Measurements from ENCODE around the gene LGR4. TPM values are rescaled to one million over a fixed set of nuclear protein-coding genes. Genes with fewer than 3 reads are reported as not detected.

The LGR4 gene
- total RNA-seq, 1 donor from 2014 or later: 3.0 TPM

DNA sequence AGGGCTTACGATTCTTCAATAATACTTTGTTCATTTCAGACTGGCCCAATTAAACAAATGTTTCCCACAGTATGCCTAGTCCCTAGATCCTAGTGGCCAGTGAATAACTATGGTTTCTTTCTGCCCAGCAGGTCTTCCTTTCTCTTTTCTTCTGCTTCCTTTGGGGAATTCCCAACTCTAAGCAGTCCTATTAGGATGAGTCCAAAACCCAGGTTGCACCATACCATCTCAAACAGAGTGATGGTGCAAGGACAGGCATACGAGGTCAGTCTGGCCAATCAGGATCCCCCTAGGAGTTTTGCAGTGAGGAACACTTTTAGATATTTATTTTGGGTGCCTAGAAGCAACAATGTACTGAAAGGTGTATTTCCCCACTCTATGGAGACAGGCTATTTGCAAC lies 68.2 kb downstream of the LGR4 start:
- ATAC-seq (ENCODE audit: low read depth) (no peak), DNase-seq (no peak)
- Mint-ChIP-seq H3K27ac (no peak overlapping the region), H3K36me3 (ENCODE audit: low read depth) (no peaks in the 10 kb centered on the region), H3K4me1 (no peaks in the 10 kb centered on the region), H3K27me3 (no peaks in the 10 kb centered on the region), H3K4me3 (no peak overlapping the region), H3K9me3 (no peaks in the 10 kb centered on the region)
- CTCF ChIA-PET: interaction anchor here (0.6 kb wide), 1 partner anchor 223 kb away, joined by 4 read pairs; no protein-coding TSS in a partner anchor
- POLR2A ChIA-PET: interaction anchor here (0.7 kb wide), 1 partner anchor 53 kb away, joined by 3 read pairs; no protein-coding TSS in a partner anchor
- TF ChIP-seq, protein P1, sequence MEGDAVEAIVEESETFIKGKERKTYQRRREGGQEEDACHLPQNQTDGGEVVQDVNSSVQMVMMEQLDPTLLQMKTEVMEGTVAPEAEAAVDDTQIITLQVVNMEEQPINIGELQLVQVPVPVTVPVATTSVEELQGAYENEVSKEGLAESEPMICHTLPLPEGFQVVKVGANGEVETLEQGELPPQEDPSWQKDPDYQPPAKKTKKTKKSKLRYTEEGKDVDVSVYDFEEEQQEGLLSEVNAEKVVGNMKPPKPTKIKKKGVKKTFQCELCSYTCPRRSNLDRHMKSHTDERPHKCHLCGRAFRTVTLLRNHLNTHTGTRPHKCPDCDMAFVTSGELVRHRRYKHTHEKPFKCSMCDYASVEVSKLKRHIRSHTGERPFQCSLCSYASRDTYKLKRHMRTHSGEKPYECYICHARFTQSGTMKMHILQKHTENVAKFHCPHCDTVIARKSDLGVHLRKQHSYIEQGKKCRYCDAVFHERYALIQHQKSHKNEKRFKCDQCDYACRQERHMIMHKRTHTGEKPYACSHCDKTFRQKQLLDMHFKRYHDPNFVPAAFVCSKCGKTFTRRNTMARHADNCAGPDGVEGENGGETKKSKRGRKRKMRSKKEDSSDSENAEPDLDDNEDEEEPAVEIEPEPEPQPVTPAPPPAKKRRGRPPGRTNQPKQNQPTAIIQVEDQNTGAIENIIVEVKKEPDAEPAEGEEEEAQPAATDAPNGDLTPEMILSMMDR (IDR thresholded peaks at IDR 0.05): no peak
- intact Hi-C loops (cut with micrococcal nuclease): no loop called here

DNA sequence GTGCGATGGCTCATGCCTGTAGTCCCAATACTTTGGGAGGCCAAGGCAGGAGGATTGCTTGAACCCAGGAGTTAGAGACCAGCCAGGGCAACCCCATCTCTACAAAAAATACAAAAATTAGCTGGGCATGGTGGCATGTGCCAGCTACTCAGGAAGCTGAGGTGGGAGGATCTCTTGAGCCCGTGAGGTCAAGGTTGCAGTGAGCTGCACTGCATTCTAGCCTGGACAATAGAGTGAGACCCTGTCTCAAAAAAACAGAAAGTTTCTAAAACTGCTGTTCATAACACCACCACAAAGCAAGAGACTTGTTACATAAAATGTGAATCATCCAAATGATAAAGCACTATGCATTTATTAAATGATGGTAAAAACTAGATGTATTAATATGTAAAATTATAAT lies 69.4 kb downstream of the LGR4 start:
- TF ChIP-seq, protein P1 (IDR thresholded peaks at IDR 0.05): no peak
- Mint-ChIP-seq H3K27ac (no peak overlapping the region), H3K27me3 (no peaks in the 10 kb centered on the region), H3K9me3 (no peaks in the 10 kb centered on the region), H3K4me1 (no peaks in the 10 kb centered on the region), H3K36me3 (ENCODE audit: low read depth) (no peaks in the 10 kb centered on the region), H3K4me3 (no peak overlapping the region)
- ChIA-PET CTCF (no interaction called here), POLR2A (no interaction called here)
- DNase-seq: no peak
- intact Hi-C loops (cut with micrococcal nuclease): no loop called here
- no peak for ATAC-seq (ENCODE audit: low read depth)

DNA sequence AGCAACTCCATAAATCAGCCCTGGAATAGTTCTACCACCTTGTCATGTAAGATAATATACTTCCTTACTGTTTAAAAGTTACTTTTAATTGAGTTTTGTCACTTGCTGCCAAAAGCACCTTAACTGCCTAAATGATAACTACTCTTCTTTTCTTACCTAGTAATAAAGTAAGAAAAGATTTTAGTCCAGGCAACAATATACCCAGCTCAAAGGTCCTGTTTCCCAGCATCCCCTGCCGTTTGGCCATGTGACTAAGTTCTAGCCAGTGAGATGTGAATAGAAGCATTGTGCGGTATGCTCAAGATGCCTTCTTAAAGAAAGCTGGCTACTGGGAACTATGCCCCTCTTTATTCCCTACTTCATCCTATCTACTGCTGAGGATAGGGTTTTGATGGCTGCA lies 70.1 kb downstream of the LGR4 start:
- Mint-ChIP-seq H3K4me3 (no peak overlapping the region), H3K27me3 (no peaks in the 10 kb centered on the region), H3K4me1 (no peaks in the 10 kb centered on the region), H3K9me3 (no peaks in the 10 kb centered on the region), H3K27ac (no peak overlapping the region), H3K36me3 (ENCODE audit: low read depth) (no peaks in the 10 kb centered on the region)
- ChIA-PET POLR2A (no interaction called here), CTCF (no interaction called here)
- DNase-seq (no peak), ATAC-seq (ENCODE audit: low read depth) (no peak)
- intact Hi-C loops (cut with micrococcal nuclease): no loop called here
- TF ChIP-seq, protein P1 (IDR thresholded peaks at IDR 0.05): no peak

DNA sequence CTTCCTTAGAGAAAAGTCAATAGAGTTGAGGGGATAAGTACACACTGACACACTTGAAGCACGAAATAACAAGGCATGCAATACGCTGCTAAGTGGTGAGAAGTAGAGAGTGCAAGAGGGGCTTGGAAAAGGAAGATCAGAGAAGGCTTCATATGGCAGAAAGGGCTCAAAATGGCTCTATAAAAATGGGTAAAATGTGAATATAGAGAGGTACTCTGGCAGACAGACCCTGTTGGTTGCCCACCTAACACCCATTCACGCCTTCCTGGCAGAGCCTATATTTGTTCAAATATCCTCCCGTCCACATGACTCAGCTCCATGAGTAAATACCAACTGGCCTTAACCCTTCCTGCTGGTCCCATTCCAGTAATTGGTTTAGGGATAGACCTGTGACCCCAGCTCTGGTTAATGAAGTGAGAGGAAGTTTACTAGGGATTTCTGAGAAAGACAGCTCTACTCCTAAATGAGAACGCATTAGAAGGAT lies 70.7 kb downstream of the LGR4 start:
- no peak for DNase-seq
- intact Hi-C loops (cut with micrococcal nuclease): loop anchor here (2.0 kb wide), 1 partner anchor 21 kb away; no protein-coding TSS in a partner anchor
- Mint-ChIP-seq H3K4me3 (no peak overlapping the region), H3K9me3 (no peaks in the 10 kb centered on the region), H3K4me1 (no peaks in the 10 kb centered on the region), H3K27ac (no peak overlapping the region), H3K36me3 (ENCODE audit: low read depth) (no peaks in the 10 kb centered on the region), H3K27me3 (no peaks in the 10 kb centered on the region)
- TF ChIP-seq, protein P1 (IDR thresholded peaks at IDR 0.05): no peak
- ChIA-PET POLR2A (no interaction called here), CTCF (no interaction called here)
- ATAC-seq (ENCODE audit: low read depth): no peak

DNA sequence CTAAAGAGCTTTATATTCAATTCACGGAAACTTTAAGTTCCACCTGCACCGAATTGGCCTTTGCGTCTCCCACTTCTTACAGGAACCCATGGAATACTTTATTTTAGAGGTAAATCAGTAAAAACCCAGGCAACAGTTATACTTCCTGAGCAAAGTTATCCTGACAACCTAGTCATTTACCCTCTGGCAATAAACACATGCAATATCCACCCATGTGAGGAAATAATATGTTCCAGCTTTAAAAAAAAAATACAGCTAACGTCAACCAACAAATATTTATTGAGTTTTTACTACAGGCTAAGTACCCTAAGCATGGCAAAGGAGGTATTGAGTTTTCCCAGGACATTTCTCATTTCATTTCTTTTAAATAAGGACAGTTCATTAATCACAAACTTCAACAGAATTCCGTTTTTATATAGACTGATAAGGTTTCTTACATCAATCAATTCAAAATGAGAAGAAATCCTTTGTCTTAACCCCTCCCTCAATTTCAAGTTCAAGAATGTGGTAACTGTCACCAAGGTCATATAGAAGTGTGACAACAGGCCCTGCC lies 71.2 kb downstream of the LGR4 start:
- intact Hi-C loops (cut with micrococcal nuclease): loop anchor here (2.0 kb wide), 1 partner anchor 21 kb away; no protein-coding TSS in a partner anchor
- ATAC-seq (ENCODE audit: low read depth) (no peak), DNase-seq (no peak)
- Mint-ChIP-seq H3K27me3 (no peaks in the 10 kb centered on the region), H3K4me1 (no peaks in the 10 kb centered on the region), H3K4me3 (no peak overlapping the region), H3K9me3 (no peaks in the 10 kb centered on the region), H3K27ac (no peak overlapping the region), H3K36me3 (ENCODE audit: low read depth) (no peaks in the 10 kb centered on the region)
- TF ChIP-seq, protein P1 (IDR thresholded peaks at IDR 0.05): no peak
- ChIA-PET POLR2A (no interaction called here), CTCF (no interaction called here)
